HepG2 (cell line): ENCODE results near the gene FGF19. TPM values are rescaled to one million over a fixed set of nuclear protein-coding genes. Genes with fewer than 3 reads are reported as not detected.
A peak's percentile ranks its signal among the peaks of the same experiment; 100 is the strongest.

ENCODE experiments used
- BCL6 ChIP-seq: IDR thresholded peaks from 2 replicates; pipeline ENCODE4 v1.6.1; 2016; ENCODE audit warnings: missing genetic modification reagents, missing compliant biosample characterization
- MAF1 ChIP-seq: sonication (generic); formaldehyde crosslinking; IDR thresholded peaks from 2 replicates; pipeline ENCODE4 v1.5.0; 2020; ENCODE audit warnings: missing genetic modification reagents, borderline replicate concordance
- MED1 ChIP-seq: sonication (generic); formaldehyde crosslinking; IDR thresholded peaks from 2 replicates; pipeline ENCODE4 v1.4.0; 2020; ENCODE audit warnings: missing genetic modification reagents
- NFIB ChIP-seq: sonication (generic); formaldehyde crosslinking; IDR thresholded peaks from 2 replicates; pipeline ENCODE4 v1.9.0; 2021; ENCODE audit warnings: missing genetic modification reagents, mild to moderate bottlenecking, borderline replicate concordance
- PRDM15 ChIP-seq: sonication (generic); formaldehyde crosslinking; IDR thresholded peaks from 2 replicates; pipeline ENCODE4 v1.4.0; 2020; ENCODE audit warnings: missing genetic modification reagents
- RCOR2 ChIP-seq: IDR thresholded peaks from 2 replicates; pipeline ENCODE4 v1.6.1; 2016; ENCODE audit warnings: missing biosample characterization, missing genetic modification reagents
- TGIF2 ChIP-seq: IDR thresholded peaks from 2 replicates; pipeline ENCODE4 v1.6.1; 2016; ENCODE audit warnings: control low read depth, missing compliant biosample characterization
- ZBTB14 ChIP-seq: sonication (generic); formaldehyde crosslinking; IDR thresholded peaks from 2 replicates; pipeline ENCODE4 v1.4.0; 2020; ENCODE audit warnings: missing genetic modification reagents
- ZNF12 ChIP-seq: sonication (generic); formaldehyde crosslinking; IDR thresholded peaks from 2 replicates; pipeline ENCODE4 v1.5.0; 2020; ENCODE audit warnings: missing genetic modification reagents
- ZNF136 ChIP-seq: sonication (generic); formaldehyde crosslinking; IDR thresholded peaks from 2 replicates; pipeline ENCODE4 v1.8.1; 2022; ENCODE audit warnings: low read depth, mild to moderate bottlenecking, moderate library complexity, missing genetic modification reagents
- ZNF256 ChIP-seq: sonication (generic); formaldehyde crosslinking; conservative IDR thresholded peaks from 2 replicates; pipeline ENCODE4 v1.4.0; 2020; ENCODE audit warnings: missing genetic modification reagents
- polyA plus RNA-seq, 8 experiments: library from polyadenylated mRNA; depleted of rRNA in 3 of 8; stranded (reverse) in 7 of 8; unstranded in 1 of 8; fragments of >200 nt; fragmentation: Illumina TruSeq in 4 of 8; extraction: Trizol in 4 of 8; gene quantifications; 2 replicates each; pipeline versions ENCODE4 v1.2.1 to v1.2.3, GENCODE V29; 2011 to 2016; ENCODE audit warnings: low read depth in 4 of 8, missing spikeins in 1 of 8, mixed read lengths in 1 of 8; ENCODE audit not compliant: insufficient read depth in 1 of 8
- total RNA-seq, 5 experiments: library from RNA; depleted of rRNA; stranded (reverse); fragments of >200 nt; fragmentation: Illumina TruSeq; extraction: Trizol; gene quantifications; 2 replicates each; pipeline ENCODE4 v1.2.3, GENCODE V29; 2016; ENCODE audit warnings: low read depth in 1 of 5
- TF ChIP-seq, protein P1 (sequence below): sonication (generic); formaldehyde crosslinking; IDR thresholded peaks from 2 replicates; pipeline ENCODE4 v1.4.0; 2020; ENCODE audit warnings: mild to moderate bottlenecking, missing genetic modification reagents, borderline replicate concordance
- TF ChIP-seq, protein P2 (sequence below): IDR thresholded peaks from 2 replicates; pipeline ENCODE4 v1.6.1; 2016; ENCODE audit warnings: mild to moderate bottlenecking, missing biosample characterization, missing genetic modification reagents

The FGF19 gene
- total and polyA plus RNA-seq, 2 of the 13 experiments (the other 11 are each of a cell fraction or from before 2014, with no cell fraction given), result 0.07 TPM; not detected in 1

GRCh38 chr11:69654660-69655478 lies 49.0 kb downstream of the FGF19 start (continued):
- TF ChIP-seq, protein P1, sequence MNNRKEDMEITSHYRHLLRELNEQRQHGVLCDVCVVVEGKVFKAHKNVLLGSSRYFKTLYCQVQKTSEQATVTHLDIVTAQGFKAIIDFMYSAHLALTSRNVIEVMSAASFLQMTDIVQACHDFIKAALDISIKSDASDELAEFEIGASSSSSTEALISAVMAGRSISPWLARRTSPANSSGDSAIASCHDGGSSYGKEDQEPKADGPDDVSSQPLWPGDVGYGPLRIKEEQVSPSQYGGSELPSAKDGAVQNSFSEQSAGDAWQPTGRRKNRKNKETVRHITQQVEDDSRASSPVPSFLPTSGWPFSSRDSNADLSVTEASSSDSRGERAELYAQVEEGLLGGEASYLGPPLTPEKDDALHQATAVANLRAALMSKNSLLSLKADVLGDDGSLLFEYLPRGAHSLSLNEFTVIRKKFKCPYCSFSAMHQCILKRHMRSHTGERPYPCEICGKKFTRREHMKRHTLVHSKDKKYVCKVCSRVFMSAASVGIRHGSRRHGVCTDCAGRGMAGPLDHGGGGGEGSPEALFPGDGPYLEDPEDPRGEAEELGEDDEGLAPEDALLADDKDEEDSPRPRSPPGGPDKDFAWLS (CRISPR knock-in tag), result no peak
- TF ChIP-seq ZNF136 (CRISPR knock-in tag), result peak; percentile 83; the same call in 1 of the 2 replicates
- TF ChIP-seq BCL6 (CRISPR knock-in tag), result peak; percentile 66; the same call in 1 of the 2 replicates
- no peak for TF ChIP-seq NFIB
- 0 out of 2 replicates have a peak, but pooled peaks have one; percentile 22 for TF ChIP-seq PRDM15 (CRISPR knock-in tag)
- TF ChIP-seq, protein P2, sequence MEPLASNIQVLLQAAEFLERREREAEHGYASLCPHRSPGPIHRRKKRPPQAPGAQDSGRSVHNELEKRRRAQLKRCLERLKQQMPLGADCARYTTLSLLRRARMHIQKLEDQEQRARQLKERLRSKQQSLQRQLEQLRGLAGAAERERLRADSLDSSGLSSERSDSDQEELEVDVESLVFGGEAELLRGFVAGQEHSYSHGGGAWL (CRISPR knock-in tag), result peak; percentile 29; the same call in 1 of the 2 replicates
- peak; percentile 75 for TF ChIP-seq MED1
- TF ChIP-seq MAF1 (CRISPR knock-in tag), result no peak
- TF ChIP-seq ZNF12, result no peak
- no peak for TF ChIP-seq TGIF2
- TF ChIP-seq ZBTB14 (CRISPR knock-in tag), result no peak
- TF ChIP-seq ZNF256 (CRISPR knock-in tag), result no peak
- TF ChIP-seq RCOR2 (CRISPR knock-in tag), result 0 out of 2 replicates have a peak, but pooled peaks have one; percentile 47
